Measurements from ENCODE around the gene PKIB. TPM values are rescaled to one million over a fixed set of nuclear protein-coding genes. Genes with fewer than 3 reads are reported as not detected.

Gene PKIB
- total and polyA plus RNA-seq, 5 donors from 2014 or later = 0.32 to 0.95 (median 0.67) TPM; not detected in 1

- no peak overlapping the region for H3K4me3 Mint-ChIP-seq
- peaks cover 0 to 8% (median 0%) of the 10 kb centered on the region in 7 donors for H3K9me3 Mint-ChIP-seq
- no peaks in the 10 kb centered on the region for H3K4me1 ChIP-seq (ENCODE audit: control insufficient read depth, insufficient read depth, low read length, poor library complexity, severe bottlenecking)
- H3K27ac ChIP-seq (ENCODE audit: insufficient read depth, low read length, poor library complexity, severe bottlenecking) = no peak overlapping the region
- peak overlapping the region in 2 of 3 donors; percentile 3 to 9 for H3K27ac Mint-ChIP-seq
- no peaks in the 10 kb centered on the region for H3K36me3 ChIP-seq (ENCODE audit: control insufficient read depth, insufficient read depth, low read length)
- H3K27me3 ChIP-seq (ENCODE audit: control insufficient read depth, insufficient read depth, low read length) = no peaks in the 10 kb centered on the region
- ATAC-seq (ENCODE audit: low read depth in 2 of 2) (no peak), DNase-seq (no peak)
- H3K27me3 Mint-ChIP-seq = no peaks in the 10 kb centered on the region
- no peaks in the 10 kb centered on the region for H3K9me3 ChIP-seq (ENCODE audit: control insufficient read depth in 2 of 2, low read length in 2 of 2)
- H3K4me3 ChIP-seq (ENCODE audit: low read depth, low read length) = no peak overlapping the region
- H3K4me1 Mint-ChIP-seq = peaks cover 5 to 16% (median 7%) of the 10 kb centered on the region in 4 donors
- H3K36me3 Mint-ChIP-seq = no peaks in the 10 kb centered on the region
Observed at GRCh38 chr6:122754191-122754731, 144.1 kb downstream of the PKIB start.

- Histone ChIP-seq H3K9me3 (ENCODE audit: control insufficient read depth in 2 of 2, low read length in 2 of 2) (no peaks in the 10 kb centered on the region), H3K27me3 (ENCODE audit: control insufficient read depth, insufficient read depth, low read length) (no peaks in the 10 kb centered on the region), H3K27ac (ENCODE audit: insufficient read depth, low read length, poor library complexity, severe bottlenecking) (no peak overlapping the region), H3K36me3 (ENCODE audit: control insufficient read depth, insufficient read depth, low read length) (no peaks in the 10 kb centered on the region), H3K4me1 (ENCODE audit: control insufficient read depth, insufficient read depth, low read length, poor library complexity, severe bottlenecking) (no peaks in the 10 kb centered on the region), H3K4me3 (ENCODE audit: low read depth, low read length) (no peak overlapping the region)
- no peaks in the 10 kb centered on the region for H3K27me3 Mint-ChIP-seq
- ATAC-seq (ENCODE audit: low read depth in 2 of 2) (no peak), DNase-seq (no peak)
- no peak overlapping the region for H3K4me3 Mint-ChIP-seq
- peaks cover 0 to 16% (median 6%) of the 10 kb centered on the region in 4 donors for H3K4me1 Mint-ChIP-seq
- H3K36me3 Mint-ChIP-seq = no peaks in the 10 kb centered on the region
- H3K27ac Mint-ChIP-seq = no peak overlapping the region
- peaks cover 0 to 8% (median 0%) of the 10 kb centered on the region in 7 donors for H3K9me3 Mint-ChIP-seq
Observed at GRCh38 chr6:122755901-122756300, 145.7 kb downstream of the PKIB start.

- H3K4me3 Mint-ChIP-seq = no peak overlapping the region
- peaks cover 0 to 6% (median under 1%) of the 10 kb centered on the region in 7 donors for H3K9me3 Mint-ChIP-seq
- Histone ChIP-seq H3K4me3 (ENCODE audit: low read depth, low read length) (no peak overlapping the region), H3K9me3 (ENCODE audit: control insufficient read depth in 2 of 2, low read length in 2 of 2) (no peaks in the 10 kb centered on the region), H3K27me3 (ENCODE audit: control insufficient read depth, insufficient read depth, low read length) (no peaks in the 10 kb centered on the region), H3K27ac (ENCODE audit: insufficient read depth, low read length, poor library complexity, severe bottlenecking) (no peak overlapping the region), H3K4me1 (ENCODE audit: control insufficient read depth, insufficient read depth, low read length, poor library complexity, severe bottlenecking) (no peaks in the 10 kb centered on the region), H3K36me3 (ENCODE audit: control insufficient read depth, insufficient read depth, low read length) (no peaks in the 10 kb centered on the region)
- peaks cover 0 to 5% (median 2%) of the 10 kb centered on the region in 4 donors for H3K4me1 Mint-ChIP-seq
- no peaks in the 10 kb centered on the region for H3K36me3 Mint-ChIP-seq
- DNase-seq = peak in 1 of 3 donors; percentile 1
- ATAC-seq (ENCODE audit: low read depth in 2 of 2) = peak in 1 of 2 donors; percentile 16
- H3K27ac Mint-ChIP-seq = no peak overlapping the region
- H3K27me3 Mint-ChIP-seq = no peaks in the 10 kb centered on the region
Observed at GRCh38 chr6:122758927-122759334, 148.7 kb downstream of the PKIB start.

GRCh38 chr6:122760330-122760729 is 150.1 kb downstream of the PKIB start:
- no peak overlapping the region for H3K27ac Mint-ChIP-seq
- no peak for ATAC-seq (ENCODE audit: low read depth in 2 of 2)

GRCh38 chr6:122766256-122766655 is 156.1 kb downstream of the PKIB start:
- no peaks in the 10 kb centered on the region for H3K27me3 ChIP-seq (ENCODE audit: control insufficient read depth, insufficient read depth, low read length)
- no peaks in the 10 kb centered on the region for H3K36me3 ChIP-seq (ENCODE audit: control insufficient read depth, insufficient read depth, low read length)
- no peaks in the 10 kb centered on the region for H3K4me1 Mint-ChIP-seq
- peaks cover 0 to 3% (median 2%) of the 10 kb centered on the region in 7 donors for H3K9me3 Mint-ChIP-seq
- no peaks in the 10 kb centered on the region for H3K9me3 ChIP-seq (ENCODE audit: control insufficient read depth in 2 of 2, low read length in 2 of 2)
- ATAC-seq (ENCODE audit: low read depth in 2 of 2) (no peak), DNase-seq (no peak)
- no peak overlapping the region for H3K4me3 ChIP-seq (ENCODE audit: low read depth, low read length)
- no peaks in the 10 kb centered on the region for H3K4me1 ChIP-seq (ENCODE audit: control insufficient read depth, insufficient read depth, low read length, poor library complexity, severe bottlenecking)
- H3K36me3 Mint-ChIP-seq = no peaks in the 10 kb centered on the region
- no peaks in the 10 kb centered on the region for H3K27me3 Mint-ChIP-seq
- H3K27ac ChIP-seq (ENCODE audit: insufficient read depth, low read length, poor library complexity, severe bottlenecking) = no peak overlapping the region
- no peak overlapping the region for H3K27ac Mint-ChIP-seq
- H3K4me3 Mint-ChIP-seq = no peak overlapping the region

More at GRCh38 chr6:122760330-122760729, 150.1 kb downstream of the PKIB start:
- Mint-ChIP-seq H3K36me3 (no peaks in the 10 kb centered on the region), H3K4me1 (peaks cover 0 to 5% (median 0%) of the 10 kb centered on the region in 4 donors), H3K4me3 (no peak overlapping the region), H3K27me3 (no peaks in the 10 kb centered on the region), H3K9me3 (peaks cover 0 to 6% (median 2%) of the 10 kb centered on the region in 7 donors)
- Histone ChIP-seq H3K27me3 (ENCODE audit: control insufficient read depth, insufficient read depth, low read length) (no peaks in the 10 kb centered on the region), H3K4me1 (ENCODE audit: control insufficient read depth, insufficient read depth, low read length, poor library complexity, severe bottlenecking) (no peaks in the 10 kb centered on the region), H3K4me3 (ENCODE audit: low read depth, low read length) (no peak overlapping the region), H3K9me3 (ENCODE audit: control insufficient read depth in 2 of 2, low read length in 2 of 2) (no peaks in the 10 kb centered on the region), H3K36me3 (ENCODE audit: control insufficient read depth, insufficient read depth, low read length) (no peaks in the 10 kb centered on the region), H3K27ac (ENCODE audit: insufficient read depth, low read length, poor library complexity, severe bottlenecking) (no peak overlapping the region)
- no peak for DNase-seq

GRCh38 chr6:122770835-122771601 is 160.8 kb downstream of the PKIB start:
- Histone ChIP-seq H3K36me3 (ENCODE audit: control insufficient read depth, insufficient read depth, low read length) (no peaks in the 10 kb centered on the region), H3K4me3 (ENCODE audit: low read depth, low read length) (no peak overlapping the region), H3K9me3 (ENCODE audit: control insufficient read depth in 2 of 2, low read length in 2 of 2) (no peaks in the 10 kb centered on the region), H3K4me1 (ENCODE audit: control insufficient read depth, insufficient read depth, low read length, poor library complexity, severe bottlenecking) (no peaks in the 10 kb centered on the region), H3K27ac (ENCODE audit: insufficient read depth, low read length, poor library complexity, severe bottlenecking) (no peak overlapping the region), H3K27me3 (ENCODE audit: control insufficient read depth, insufficient read depth, low read length) (no peaks in the 10 kb centered on the region)
- ATAC-seq (ENCODE audit: low read depth in 2 of 2) (no peak), DNase-seq (no peak)
- Mint-ChIP-seq H3K36me3 (no peaks in the 10 kb centered on the region), H3K4me1 (no peaks in the 10 kb centered on the region), H3K27ac (no peak overlapping the region), H3K27me3 (no peaks in the 10 kb centered on the region), H3K9me3 (peaks cover 0 to 4% (median 0%) of the 10 kb centered on the region in 7 donors), H3K4me3 (no peak overlapping the region)

- Histone ChIP-seq H3K9me3 (ENCODE audit: control insufficient read depth in 2 of 2, low read length in 2 of 2) (no peaks in the 10 kb centered on the region), H3K4me3 (ENCODE audit: low read depth, low read length) (no peak overlapping the region), H3K36me3 (ENCODE audit: control insufficient read depth, insufficient read depth, low read length) (no peaks in the 10 kb centered on the region), H3K4me1 (ENCODE audit: control insufficient read depth, insufficient read depth, low read length, poor library complexity, severe bottlenecking) (no peaks in the 10 kb centered on the region), H3K27ac (ENCODE audit: insufficient read depth, low read length, poor library complexity, severe bottlenecking) (no peak overlapping the region), H3K27me3 (ENCODE audit: control insufficient read depth, insufficient read depth, low read length) (no peaks in the 10 kb centered on the region)
- Mint-ChIP-seq H3K9me3 (peaks cover 0 to 4% (median 2%) of the 10 kb centered on the region in 7 donors), H3K36me3 (no peaks in the 10 kb centered on the region), H3K4me1 (no peaks in the 10 kb centered on the region), H3K27me3 (no peaks in the 10 kb centered on the region), H3K27ac (no peak overlapping the region), H3K4me3 (no peak overlapping the region)
- DNase-seq (no peak), ATAC-seq (ENCODE audit: low read depth in 2 of 2) (no peak)
Observed at GRCh38 chr6:122772724-122773415, 162.7 kb downstream of the PKIB start.

Measured in CD4-positive, CD25-positive, alpha-beta regulatory T cell (primary cell).